Measurements from ENCODE around the gene EAF2. TPM values are rescaled to one million over a fixed set of nuclear protein-coding genes. Genes with fewer than 3 reads are reported as not detected.
"Not testable (repeated sequence)": the region's sequence is repeated elsewhere in the genome, so short reads cannot be mapped to it uniquely, and the experiment has no call there.

EAF2 gene
- polyA plus RNA-seq, 4 donors: 7.8 to 10.6 (median 7.8) TPM

DNA sequence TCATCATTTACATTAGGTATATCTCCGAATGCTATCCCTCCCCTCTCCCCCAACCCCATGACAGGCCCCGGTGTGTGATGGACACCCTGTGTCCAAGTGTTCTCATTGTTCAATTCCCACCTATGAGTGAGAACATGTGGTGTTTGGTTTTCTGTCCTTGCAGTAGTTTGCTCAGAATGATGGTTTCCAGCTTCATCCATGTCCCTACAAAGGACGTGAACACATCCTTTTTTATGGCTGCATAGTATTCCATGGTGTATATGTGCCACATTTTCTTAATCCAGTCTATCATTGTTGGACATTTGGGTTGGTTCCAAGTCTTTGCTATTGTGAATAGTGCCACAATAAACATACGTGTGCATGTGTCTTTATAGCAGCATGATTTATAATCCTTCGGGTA is 22.8 kb downstream of the EAF2 start:
- DNase-seq (ENCODE audit: low read depth in 4 of 4, low spot score in 2 of 4): not testable (repeated sequence)

DNA sequence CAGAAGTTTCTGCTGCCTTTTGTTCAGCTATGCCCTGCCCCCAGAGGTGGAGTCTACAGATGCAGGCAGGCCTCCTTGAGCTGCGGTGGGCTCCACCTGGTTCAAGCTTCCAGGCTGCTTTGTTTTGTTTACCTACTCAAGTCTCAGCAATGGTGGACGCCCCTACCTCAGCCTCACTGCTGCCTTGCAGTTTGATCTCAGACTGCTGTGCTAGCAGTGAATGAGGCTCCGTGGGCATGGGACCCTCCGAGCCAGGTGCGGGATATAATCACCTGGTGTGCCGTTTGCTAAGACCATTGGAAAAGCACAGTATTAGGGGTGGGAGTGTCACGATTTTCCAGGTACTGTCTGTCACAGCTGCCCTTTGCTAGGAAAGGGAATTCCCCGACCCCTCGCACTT is 28.2 kb downstream of the EAF2 start:
- DNase-seq (ENCODE audit: low read depth in 4 of 4, low spot score in 2 of 4): not testable (repeated sequence)

DNA sequence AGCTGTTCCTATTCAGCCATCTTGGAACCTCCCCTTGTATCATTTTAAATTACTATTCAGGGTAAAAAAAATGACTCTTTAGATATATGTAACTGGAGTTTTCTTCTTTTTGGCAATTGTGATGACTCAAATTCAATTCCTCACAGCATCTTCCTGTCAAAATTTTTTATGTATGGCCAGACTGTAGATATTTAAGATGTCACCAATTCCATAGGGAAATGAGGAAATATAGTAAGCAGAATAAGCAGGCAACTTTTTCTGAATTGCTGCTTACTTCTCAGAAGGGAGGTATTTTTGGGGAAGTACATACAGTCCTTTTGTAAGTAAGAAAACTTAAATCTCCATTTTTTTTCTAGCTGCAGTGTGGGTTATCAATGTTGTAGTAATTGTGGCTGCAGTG is 28.8 kb downstream of the EAF2 start:
- no peak for DNase-seq (ENCODE audit: low read depth in 4 of 4, low spot score in 2 of 4)

DNA sequence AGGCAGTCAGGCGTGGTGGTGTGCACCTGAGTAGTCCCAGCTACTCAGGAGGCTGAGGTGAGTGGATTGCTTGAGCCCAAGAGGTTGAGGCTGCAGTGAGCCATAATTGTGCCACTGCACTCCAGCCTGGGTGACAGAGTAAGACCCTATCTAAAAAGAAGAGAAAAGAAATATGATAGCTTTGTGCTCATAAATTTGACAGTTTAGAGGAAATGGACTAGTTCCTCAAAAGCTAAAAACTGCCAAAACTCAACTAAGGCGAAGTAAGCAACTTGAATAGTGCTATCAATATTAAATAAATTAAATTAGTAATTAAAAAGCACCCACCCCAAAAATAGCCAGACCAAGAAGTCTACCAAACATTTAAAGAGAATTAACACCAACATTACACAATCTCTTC is 34.7 kb downstream of the EAF2 start:
- DNase-seq (ENCODE audit: low read depth in 4 of 4, low spot score in 2 of 4): no peak

DNA sequence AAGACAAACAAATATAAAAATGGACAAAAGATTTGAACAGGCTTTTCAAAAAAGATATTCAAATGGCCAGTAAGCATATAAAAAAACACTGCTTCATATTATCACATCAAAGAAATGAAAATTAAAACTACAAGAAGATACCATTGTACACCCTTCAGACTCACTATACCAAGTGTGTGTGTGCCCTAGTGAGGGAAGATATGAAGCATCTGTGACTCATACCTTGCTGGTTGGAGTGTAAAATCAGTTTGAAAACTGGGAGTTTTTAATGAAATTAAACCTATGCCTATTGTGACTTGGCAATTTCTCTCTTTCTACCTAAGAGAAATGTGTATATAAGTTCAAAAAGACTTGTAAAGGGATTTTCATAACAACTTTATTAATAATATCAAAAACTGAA is 35.7 kb downstream of the EAF2 start:
- no peak for DNase-seq (ENCODE audit: low read depth in 4 of 4, low spot score in 2 of 4)

DNA sequence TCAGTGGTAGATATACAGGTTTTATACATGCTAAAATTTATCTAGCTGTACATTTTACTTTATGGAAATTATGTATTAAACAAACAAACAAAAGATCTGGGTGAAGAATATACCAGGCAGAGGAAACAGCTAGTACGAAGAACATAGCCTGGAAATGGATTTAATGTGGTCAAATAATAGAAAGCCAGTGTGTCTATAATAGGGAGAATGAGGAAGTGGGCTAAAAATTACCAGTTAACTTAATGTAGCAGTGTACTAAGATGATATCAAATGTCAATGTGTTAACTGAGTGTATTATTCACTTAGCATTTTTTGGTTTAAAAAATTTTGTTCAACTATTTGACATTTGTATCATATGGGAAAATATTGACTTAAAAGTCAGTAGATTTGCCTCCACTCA is 36.4 kb downstream of the EAF2 start:
- no peak for DNase-seq (ENCODE audit: low read depth in 4 of 4, low spot score in 2 of 4)

DNA sequence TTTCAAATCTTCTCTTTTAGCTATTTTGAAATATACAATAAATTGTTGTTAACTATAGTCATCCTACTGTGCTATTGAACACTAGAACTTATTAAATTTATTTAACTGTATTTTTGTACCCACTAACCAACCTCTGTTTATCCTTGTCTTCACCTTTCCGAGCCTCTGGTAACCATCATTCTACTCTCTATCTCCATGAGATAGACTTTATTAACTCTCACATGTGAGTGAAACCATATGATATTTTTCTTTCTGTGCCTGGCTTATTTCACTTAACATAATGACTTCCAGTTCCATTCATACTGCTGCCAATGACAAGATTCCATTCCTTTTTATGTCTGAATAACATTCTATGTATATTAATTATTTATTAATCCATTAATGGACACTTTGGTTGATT is 43.4 kb downstream of the EAF2 start:
- DNase-seq (ENCODE audit: low read depth in 4 of 4, low spot score in 2 of 4): no peak

DNA sequence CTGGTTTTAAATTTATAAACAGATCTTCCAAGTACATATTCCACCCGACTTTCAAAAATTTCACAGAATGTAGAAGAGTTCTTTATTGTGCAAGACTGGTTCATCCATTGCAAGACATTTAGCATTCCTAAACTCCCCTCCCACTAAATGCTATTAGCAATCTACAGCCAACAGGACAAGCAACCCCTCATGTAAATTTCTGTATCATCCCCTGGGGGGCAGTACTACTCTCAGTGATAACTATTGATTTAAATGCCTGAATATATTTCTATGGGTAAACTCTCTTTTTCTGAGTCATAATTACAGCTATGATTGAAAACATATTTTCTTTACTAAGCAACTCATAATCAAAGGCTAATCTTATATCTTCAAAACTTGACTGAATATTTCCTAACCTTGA is 48.5 kb downstream of the EAF2 start:
- DNase-seq (ENCODE audit: low read depth in 4 of 4, low spot score in 2 of 4): no peak

DNA sequence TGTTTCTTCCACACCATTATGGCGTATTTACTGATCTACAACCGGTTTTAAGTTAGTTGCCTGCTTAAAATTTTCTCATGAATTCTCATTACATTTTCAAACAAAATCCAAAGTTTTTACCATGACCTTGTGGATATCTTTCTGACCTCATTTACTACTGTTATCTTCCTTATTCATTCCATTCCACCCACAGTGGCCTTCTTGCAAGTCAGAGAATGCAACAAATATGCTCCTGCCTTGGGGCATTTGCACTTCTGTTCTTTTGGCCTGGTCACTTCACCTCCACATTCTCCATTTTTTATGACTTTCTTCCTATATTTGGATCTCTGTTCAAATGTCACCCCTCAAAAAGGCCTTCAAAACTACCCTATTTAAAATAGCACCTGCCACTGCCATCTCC is 50.4 kb downstream of the EAF2 start:
- DNase-seq (ENCODE audit: low read depth in 4 of 4, low spot score in 2 of 4): no peak

DNA sequence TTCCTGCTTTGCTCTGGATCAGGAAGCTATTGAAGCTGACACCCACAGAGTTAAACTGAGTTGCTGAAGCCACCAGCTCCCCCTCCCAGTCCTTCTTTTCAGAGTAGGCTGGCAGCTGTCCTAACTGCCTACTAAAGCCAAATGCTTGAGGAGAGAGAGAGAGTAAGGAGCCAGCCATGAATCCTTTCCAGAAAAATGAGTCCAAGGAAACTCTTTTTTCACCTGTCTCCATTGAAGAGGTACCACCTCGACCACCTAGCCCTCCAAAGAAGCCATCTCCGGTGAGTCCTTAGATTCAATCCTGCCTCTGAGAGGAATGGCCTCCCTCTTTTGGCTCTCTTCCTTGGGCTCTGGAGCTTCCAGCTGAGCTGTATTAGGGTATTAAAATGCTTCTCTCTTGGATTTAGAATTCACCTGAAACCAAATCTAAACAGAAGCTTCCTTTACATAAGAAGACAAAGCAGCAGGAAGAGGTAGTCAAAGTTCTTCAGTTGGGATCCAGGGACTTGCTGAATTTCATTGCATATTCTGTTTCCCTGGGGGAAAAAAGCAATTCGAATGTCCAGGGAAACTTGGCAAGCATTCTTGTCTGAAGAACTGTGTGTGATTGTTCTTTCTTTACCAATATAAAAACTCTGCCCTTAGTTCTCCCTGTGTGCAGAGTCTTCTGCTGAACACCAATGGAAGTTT is 59.4 kb downstream of the EAF2 start, which contains the start of gene SLC15A2:
Gene SLC15A2 (plus strand): TSS at position 101 of the 690 bp plus-strand sequence. CDS start 76 bp downstream, at position 177.
- DNase-seq (ENCODE audit: low read depth in 4 of 4, low spot score in 2 of 4): no peak

DNA sequence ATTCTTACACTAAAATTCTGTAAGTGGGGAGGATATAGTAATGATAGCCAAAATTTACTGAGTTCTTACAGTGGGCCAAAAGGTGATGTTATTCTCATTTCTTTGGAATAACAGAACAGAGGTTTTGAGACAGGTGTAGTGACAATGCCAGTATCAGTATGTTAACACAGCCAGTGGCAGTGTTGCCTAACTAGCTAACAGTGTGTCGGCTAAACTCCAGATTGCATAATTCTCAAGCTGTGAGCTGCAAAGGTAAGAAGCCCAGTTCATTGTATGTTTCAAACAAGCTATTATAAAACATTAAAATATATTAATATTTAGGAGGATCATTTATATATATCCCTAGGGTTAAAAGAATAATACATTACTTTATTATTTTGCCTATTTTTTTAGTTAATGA is 60.1 kb downstream of the EAF2 start:
- no peak for DNase-seq (ENCODE audit: low read depth in 4 of 4, low spot score in 2 of 4)

DNA sequence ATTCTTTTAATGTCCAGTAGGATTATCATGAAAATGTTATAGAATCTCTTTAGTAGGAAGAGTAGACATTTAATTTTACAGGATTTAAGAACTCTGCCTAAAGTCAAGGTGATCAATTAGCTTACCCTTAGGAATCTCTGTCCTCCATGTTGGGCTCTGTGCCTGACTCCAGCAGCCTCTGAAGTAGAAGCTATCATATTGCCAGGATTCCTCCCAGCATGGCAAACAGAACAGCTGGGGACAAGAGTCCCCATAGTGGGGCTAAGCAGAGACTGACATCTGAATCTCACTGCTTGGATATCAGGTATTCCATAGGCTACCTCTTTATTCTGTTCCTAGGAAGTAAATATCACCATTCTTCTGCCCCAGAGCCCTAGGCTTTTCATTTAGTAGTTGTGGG is 60.7 kb downstream of the EAF2 start:
- DNase-seq (ENCODE audit: low read depth in 4 of 4, low spot score in 2 of 4): no peak

DNA sequence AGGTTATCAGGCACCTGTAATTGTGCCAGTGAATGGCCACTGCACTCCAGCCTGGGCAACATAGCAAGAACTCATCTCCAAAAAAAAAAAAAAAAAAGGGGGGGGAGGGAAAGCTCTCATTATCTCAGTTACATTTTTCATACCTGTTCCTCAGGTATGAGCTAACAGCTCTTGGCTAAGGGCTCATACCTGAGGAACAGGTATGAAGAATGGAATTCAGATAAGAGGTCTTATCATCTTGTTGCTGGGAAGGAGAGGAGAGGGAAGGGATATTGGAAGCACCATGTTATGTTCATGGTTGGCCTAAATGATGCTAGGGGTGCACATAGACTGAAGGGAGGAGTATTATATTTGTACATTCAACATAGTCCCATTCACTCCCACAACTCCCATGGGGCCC is 61.8 kb downstream of the EAF2 start:
- DNase-seq (ENCODE audit: low read depth in 4 of 4, low spot score in 2 of 4): no peak

DNA sequence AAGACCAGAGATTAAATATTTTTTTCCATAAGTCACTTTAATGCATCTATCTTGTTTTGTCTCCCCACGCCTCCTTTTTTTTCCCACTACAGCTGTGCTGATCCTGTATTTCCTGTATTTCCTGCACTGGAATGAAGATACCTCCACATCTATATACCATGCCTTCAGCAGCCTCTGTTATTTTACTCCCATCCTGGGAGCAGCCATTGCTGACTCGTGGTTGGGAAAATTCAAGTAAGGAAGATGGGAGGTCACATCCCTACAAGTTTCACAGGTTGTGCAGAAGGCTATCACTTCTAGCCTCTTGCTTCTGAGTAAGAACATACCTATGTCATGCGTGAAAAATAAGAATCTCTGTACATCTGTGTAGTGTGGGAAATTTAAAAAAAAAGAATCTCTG is 62.3 kb downstream of the EAF2 start:
- no peak for DNase-seq (ENCODE audit: low read depth in 4 of 4, low spot score in 2 of 4)

DNA sequence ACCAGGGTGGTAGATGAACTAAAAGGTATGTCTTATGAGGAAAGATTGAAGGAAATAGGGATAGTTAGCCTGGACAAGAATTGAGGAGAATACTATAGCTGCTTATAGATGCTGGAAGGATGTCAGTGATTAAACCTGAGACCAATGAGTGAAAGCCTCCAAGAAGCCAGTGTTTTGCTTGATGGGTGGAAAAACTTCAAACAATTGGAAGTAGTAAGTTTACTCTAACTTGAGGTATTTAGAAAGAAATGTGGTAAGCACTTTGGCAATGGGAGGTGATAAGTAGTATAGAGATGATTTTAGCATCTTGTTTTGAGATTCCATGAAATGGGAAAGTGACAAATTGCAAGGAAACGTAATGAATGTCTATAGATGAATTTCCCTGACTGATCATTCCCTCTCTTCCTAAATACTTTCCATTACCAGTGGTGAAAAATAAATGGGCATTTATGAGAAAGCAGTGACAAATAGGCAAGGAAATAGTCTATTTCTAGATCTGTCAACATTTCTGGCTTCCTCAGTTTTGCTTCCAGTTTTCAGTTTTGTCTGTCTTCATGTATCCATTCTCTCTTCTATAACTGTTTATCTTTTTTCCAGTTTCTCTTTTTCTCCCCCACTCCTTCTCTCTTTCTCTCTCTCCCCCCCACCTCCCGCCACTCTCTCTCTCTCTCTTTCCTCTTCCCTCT is 78.4 kb downstream of the EAF2 start:
- no peak for DNase-seq (ENCODE audit: low read depth in 4 of 4, low spot score in 2 of 4)

DNA sequence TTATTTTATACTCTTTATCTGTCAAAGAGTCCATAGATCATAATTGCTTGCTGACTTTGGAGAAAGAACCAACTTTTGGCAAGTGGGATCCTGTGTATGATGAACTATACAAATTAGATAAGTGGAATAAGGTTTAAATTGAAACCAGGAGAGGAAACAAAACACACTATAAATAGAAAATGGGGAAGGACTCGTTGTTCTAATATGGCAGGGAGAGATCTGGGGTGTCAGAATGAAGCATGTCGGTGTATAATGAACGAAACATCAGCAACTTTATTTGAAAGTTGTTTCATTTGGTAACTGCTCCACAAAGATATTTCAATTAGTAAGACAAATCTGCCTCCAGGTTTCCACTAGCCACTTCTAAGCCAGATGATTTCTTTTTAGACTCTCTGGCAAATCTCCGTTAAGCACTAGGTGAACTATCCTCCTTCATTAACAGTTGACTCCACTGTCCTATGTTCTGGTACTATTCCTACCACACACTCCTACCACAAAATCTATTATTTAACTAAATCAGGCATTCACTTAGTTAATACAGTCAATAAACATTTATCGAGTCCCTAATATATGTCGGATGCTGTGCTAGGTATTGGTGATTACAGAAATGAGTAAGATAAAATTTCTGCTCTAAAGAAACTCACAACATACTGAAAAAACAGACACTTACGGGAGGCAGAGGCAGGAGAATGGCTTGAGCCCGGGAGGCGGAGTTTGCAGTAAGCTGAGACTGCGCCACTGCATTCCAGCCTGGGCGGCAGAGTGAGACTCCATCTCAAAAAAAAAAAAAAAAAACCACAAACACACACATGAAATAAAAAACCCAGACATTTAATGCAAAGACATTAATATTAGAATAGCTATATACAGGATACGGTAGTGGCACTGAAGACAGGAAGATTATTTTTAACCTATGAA is 79.3 kb downstream of the EAF2 start:
- no peak for DNase-seq (ENCODE audit: low read depth in 4 of 4, low spot score in 2 of 4)

DNA sequence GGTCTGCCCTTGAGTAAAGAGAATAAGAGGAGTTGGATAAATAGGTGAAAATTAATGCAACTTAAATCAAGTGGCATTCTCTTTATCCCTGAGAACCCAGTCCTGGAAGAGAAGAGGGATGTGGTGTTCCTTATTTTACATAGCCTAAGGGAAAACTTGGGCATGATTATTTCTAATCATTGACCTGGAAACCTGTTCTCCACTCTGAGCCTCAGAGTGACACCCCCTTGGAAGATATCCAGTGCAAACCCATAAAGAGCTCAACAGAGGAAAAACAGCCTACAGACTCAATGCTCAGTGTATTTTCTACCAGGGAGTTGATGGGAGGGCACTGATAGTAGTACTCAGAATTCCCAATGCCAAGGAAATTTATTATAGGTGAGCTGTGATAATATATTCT is 81.2 kb downstream of the EAF2 start:
- no peak for DNase-seq (ENCODE audit: low read depth in 4 of 4, low spot score in 2 of 4)

DNA sequence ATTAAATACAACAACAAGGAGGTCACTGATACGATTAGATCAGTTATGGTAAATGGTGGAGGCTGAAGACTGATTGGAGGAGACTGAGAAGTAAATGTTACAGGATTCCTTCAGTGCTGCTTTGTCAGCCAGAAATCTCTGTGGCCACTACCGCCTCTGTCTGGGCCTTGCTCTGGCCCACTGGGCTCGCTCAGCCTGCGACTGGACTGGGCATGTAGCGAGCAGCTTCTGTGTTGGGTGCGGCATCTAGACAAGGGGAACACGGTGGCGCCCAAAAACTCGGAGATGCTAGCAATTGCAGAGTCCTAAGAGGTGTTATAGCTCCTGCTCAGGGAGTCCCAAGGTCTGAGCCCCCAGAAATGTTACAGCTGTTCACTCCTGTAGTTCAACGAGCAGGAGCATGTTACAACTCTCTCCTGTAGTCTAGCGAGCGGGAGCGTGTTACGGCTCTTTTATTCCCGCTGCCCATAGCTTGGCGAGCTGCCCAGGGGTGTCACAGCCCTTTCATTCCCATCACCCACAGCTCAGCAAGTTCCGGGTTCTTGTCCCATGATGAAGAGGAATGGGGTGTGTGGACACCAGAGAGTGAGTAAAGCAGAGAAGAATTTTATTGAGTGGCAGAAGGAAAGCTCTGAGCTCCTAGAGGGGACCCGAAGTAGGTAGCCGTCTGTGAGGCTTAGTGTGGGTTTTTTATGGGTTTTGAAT is 83.9 kb downstream of the EAF2 start:
- DNase-seq (ENCODE audit: low read depth in 4 of 4, low spot score in 2 of 4): no peak

DNA sequence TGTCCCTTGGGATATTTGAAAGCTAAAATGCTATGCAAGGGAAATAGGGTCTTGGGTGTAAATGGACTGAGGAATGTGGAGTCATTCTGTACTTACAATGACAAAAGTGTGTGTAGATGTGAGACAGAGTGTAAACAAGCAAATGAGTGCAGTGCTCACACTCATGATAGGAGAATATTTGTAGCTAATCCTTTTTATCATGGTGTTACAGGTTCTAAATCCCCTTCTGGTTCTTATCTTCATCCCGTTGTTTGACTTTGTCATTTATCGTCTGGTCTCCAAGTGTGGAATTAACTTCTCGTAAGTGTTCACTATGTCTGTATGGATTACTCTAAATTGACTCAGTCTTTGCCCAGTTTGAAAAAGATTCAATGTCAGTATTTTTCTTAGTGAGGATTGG is 89.7 kb downstream of the EAF2 start:
- DNase-seq (ENCODE audit: low read depth in 4 of 4, low spot score in 2 of 4): no peak

DNA sequence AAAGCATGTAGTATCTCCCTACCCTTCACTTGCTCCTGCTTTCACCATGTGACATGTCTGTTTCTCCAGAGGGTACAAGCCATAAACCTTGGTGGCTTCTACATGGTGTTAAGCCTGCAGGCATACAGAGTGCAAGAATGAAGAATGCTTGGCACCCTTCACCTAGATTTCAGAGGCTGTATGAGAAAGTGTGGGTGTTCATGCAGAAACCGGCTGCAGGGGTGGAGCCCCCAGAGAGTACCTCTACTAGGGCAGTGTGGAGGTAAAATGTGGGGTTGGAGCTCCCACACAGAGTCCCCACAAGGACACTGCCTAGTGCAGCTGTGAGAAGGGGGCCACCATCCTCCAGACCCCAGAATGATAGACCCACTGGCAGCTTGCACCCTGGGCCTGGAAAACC is 91.4 kb downstream of the EAF2 start:
- no peak for DNase-seq (ENCODE audit: low read depth in 4 of 4, low spot score in 2 of 4)

Data from left renal cortex interstitium (tissue), 4 donors.